NCI-H82 treated with DMSO at 0.1 percent for 48 hours (cell line): ENCODE measurements around the gene BSND.

Experiments
- DNase-seq: peaks from one replicate; lab custom pipeline; 2025; ENCODE audit not compliant: unreplicated experiment; lab: John Stamatoyannopoulos, UW

Gene BSND

GRCh38 chr1:55045430-55045829 lies 46.7 kb downstream of the BSND start:
- no peak for DNase-seq

- DNase-seq, result no peak
Measured at GRCh38 chr1:55046871-55047270, 48.1 kb downstream of the BSND start.

- DNase-seq, result no peak
Measured at GRCh38 chr1:55047611-55048010, 48.9 kb downstream of the BSND start.

- peak; percentile 72 for DNase-seq
Measured at GRCh38 chr1:55048453-55049270, 49.9 kb downstream of the BSND start.

- DNase-seq, result no peak
Measured at GRCh38 chr1:55049271-55049913, 50.7 kb downstream of the BSND start.

GRCh38 chr1:55049914-55050278 lies 51.2 kb downstream of the BSND start:
- DNase-seq, result no peak

GRCh38 chr1:55050283-55050682 lies 51.5 kb downstream of the BSND start:
- DNase-seq, result no peak

- DNase-seq, result no peak
Measured at GRCh38 chr1:55051169-55051568, 52.4 kb downstream of the BSND start.

- no peak for DNase-seq
Measured at GRCh38 chr1:55051621-55052020, 52.9 kb downstream of the BSND start.

GRCh38 chr1:55052221-55053142 lies 53.7 kb downstream of the BSND start:
- no peak for DNase-seq

- DNase-seq, result no peak
Measured at GRCh38 chr1:55053265-55053954, 54.7 kb downstream of the BSND start.

- no peak for DNase-seq
Measured at GRCh38 chr1:55054396-55054795, 55.7 kb downstream of the BSND start.

- DNase-seq, result no peak
Measured at GRCh38 chr1:55055084-55055882, 56.5 kb downstream of the BSND start.

- DNase-seq, result no peak
Measured at GRCh38 chr1:55055951-55056631, 57.4 kb downstream of the BSND start.

GRCh38 chr1:55056632-55056992 lies 57.9 kb downstream of the BSND start:
- DNase-seq, result no peak

GRCh38 chr1:55057270-55057955 lies 58.7 kb downstream of the BSND start:
- DNase-seq, result no peak

GRCh38 chr1:55057956-55058298 lies 59.2 kb downstream of the BSND start:
- no peak for DNase-seq

- DNase-seq, result no peak
Measured at GRCh38 chr1:55059302-55060132, 60.8 kb downstream of the BSND start.
